ENCODE results near the gene FOXP3. TPM values are rescaled to one million over a fixed set of nuclear protein-coding genes. Genes with fewer than 3 reads are reported as not detected.
"Not testable (repeated sequence)": the region's sequence is repeated elsewhere in the genome, so short reads cannot be mapped to it uniquely, and the experiment has no call there.

Gene FOXP3
- 10 to 100 TPM; 14.6 to 15.4 TPM for total RNA-seq

DNA sequence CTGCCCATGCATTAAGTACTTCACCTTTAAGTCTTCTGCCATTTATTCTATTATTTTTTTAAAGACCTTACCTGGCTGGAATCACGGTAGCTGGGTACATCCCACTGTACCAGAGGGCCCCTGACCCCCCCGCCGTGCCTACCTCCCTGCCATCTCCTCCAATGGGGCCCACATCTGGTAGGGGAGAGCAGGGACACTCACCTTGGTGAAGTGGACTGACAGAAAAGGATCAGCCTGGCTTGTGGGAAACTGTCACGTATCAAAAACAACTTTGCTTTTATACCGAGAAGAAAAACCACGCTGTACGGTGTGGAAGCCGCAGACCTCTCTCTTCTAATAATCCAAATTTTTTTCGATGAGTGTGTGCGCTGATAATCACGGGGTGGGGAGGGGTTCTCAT lies at the start of gene FOXP3:
FOXP3 (minus strand) TSS at position 251 of the 400 bp plus-strand sequence. CDS start 6,205 bp downstream, outside the sequence.
- no peaks in the 10 kb centered on the region for H3K9me3 Mint-ChIP-seq (ENCODE audit: insufficient read depth)
- CTCF ChIA-PET: no interaction called here
- POLR2A ChIA-PET: interaction anchor here (0.6 kb wide), 1 partner anchor 8 kb away, joined by 3 read pairs; no protein-coding TSS in a partner anchor
- no peak for ATAC-seq
- H3K27ac Mint-ChIP-seq: peak within 1 kb of the TSS; percentile 68
- H3K4me3 Mint-ChIP-seq: peak within 1 kb of the TSS; percentile 73
- H3K27me3 Mint-ChIP-seq (ENCODE audit: low read depth): no peaks in the 10 kb centered on the region
- DNase-seq: no peak
- H3K36me3 Mint-ChIP-seq (ENCODE audit: low read depth): peaks cover 3% of the 10 kb centered on the region
- H3K4me1 Mint-ChIP-seq (ENCODE audit: low read depth): peaks cover 47% of the 10 kb centered on the region

- ATAC-seq (no peak), DNase-seq (no peak)
- ChIA-PET CTCF (no interaction called here), POLR2A (no interaction called here)
- Mint-ChIP-seq H3K9me3 (ENCODE audit: insufficient read depth) (no peaks in the 10 kb centered on the region), H3K4me1 (ENCODE audit: low read depth) (peaks cover 22% of the 10 kb centered on the region), H3K27me3 (ENCODE audit: low read depth) (no peaks in the 10 kb centered on the region), H3K4me3 (no peak overlapping the region), H3K36me3 (ENCODE audit: low read depth) (no peaks in the 10 kb centered on the region), H3K27ac (no peak overlapping the region)
Measured at GRCh38 chrX:49312176-49312575, 47.7 kb upstream of the FOXP3 start.

GRCh38 chrX:49310371-49310770 lies 45.9 kb upstream of the FOXP3 start:
- no peak overlapping the region for H3K27ac Mint-ChIP-seq
- CTCF ChIA-PET: interaction anchor here (1.2 kb wide), 1 partner anchor 18 kb away, joined by 5 read pairs; no protein-coding TSS in a partner anchor
- POLR2A ChIA-PET: no interaction called here

GRCh38 chrX:49309401-49309981 lies 45.0 kb upstream of the FOXP3 start:
- CTCF ChIA-PET: interaction anchor here (1.0 to 1.2 kb wide), 2 partner anchors 18 to 40 kb away, joined by 3 to 5 read pairs; no protein-coding TSS in a partner anchor
- H3K27me3 Mint-ChIP-seq (ENCODE audit: low read depth): no peaks in the 10 kb centered on the region
- peak overlapping the region; percentile 90 for H3K27ac Mint-ChIP-seq
- no peaks in the 10 kb centered on the region for H3K36me3 Mint-ChIP-seq (ENCODE audit: low read depth)
- H3K4me1 Mint-ChIP-seq (ENCODE audit: low read depth): peaks cover 22% of the 10 kb centered on the region
- ATAC-seq (peak; percentile 73), DNase-seq (peak; percentile 22)
- POLR2A ChIA-PET: no interaction called here
- H3K9me3 Mint-ChIP-seq (ENCODE audit: insufficient read depth): no peaks in the 10 kb centered on the region
- H3K4me3 Mint-ChIP-seq: peak overlapping the region; percentile 69

More at GRCh38 chrX:49310371-49310770, 45.9 kb upstream of the FOXP3 start:
- no peaks in the 10 kb centered on the region for H3K9me3 Mint-ChIP-seq (ENCODE audit: insufficient read depth)
- H3K36me3 Mint-ChIP-seq (ENCODE audit: low read depth): no peaks in the 10 kb centered on the region
- H3K27me3 Mint-ChIP-seq (ENCODE audit: low read depth): no peaks in the 10 kb centered on the region
- H3K4me3 Mint-ChIP-seq: no peak overlapping the region
- DNase-seq: no peak
- no peak for ATAC-seq
- H3K4me1 Mint-ChIP-seq (ENCODE audit: low read depth): peaks cover 22% of the 10 kb centered on the region

GRCh38 chrX:49308604-49309269 lies 44.2 kb upstream of the FOXP3 start:
- peak; percentile 50 for DNase-seq
- Mint-ChIP-seq H3K9me3 (ENCODE audit: insufficient read depth) (no peaks in the 10 kb centered on the region), H3K27ac (peak overlapping the region; percentile 90), H3K4me3 (peak overlapping the region; percentile 69), H3K36me3 (ENCODE audit: low read depth) (no peaks in the 10 kb centered on the region), H3K27me3 (ENCODE audit: low read depth) (no peaks in the 10 kb centered on the region), H3K4me1 (ENCODE audit: low read depth) (peaks cover 22% of the 10 kb centered on the region)
- ChIA-PET CTCF (interaction anchor here (1.0 kb wide), 1 partner anchor 40 kb away, joined by 3 read pairs; no protein-coding TSS in a partner anchor), POLR2A (interaction anchor here (1.1 kb wide), 1 partner anchor 35 kb away, joined by 3 read pairs; no protein-coding TSS in a partner anchor)
- peak; percentile 82 for ATAC-seq

- H3K27me3 Mint-ChIP-seq (ENCODE audit: low read depth); H3K27ac Mint-ChIP-seq; DNase-seq; H3K4me3 Mint-ChIP-seq; H3K36me3 Mint-ChIP-seq (ENCODE audit: low read depth); H3K9me3 Mint-ChIP-seq (ENCODE audit: insufficient read depth); POLR2A ChIA-PET; ATAC-seq; CTCF ChIA-PET: not testable (repeated sequence)
- H3K4me1 Mint-ChIP-seq (ENCODE audit: low read depth): peaks cover 22% of the 10 kb centered on the region
Measured at GRCh38 chrX:49307775-49308174, 43.3 kb upstream of the FOXP3 start.

DNA sequence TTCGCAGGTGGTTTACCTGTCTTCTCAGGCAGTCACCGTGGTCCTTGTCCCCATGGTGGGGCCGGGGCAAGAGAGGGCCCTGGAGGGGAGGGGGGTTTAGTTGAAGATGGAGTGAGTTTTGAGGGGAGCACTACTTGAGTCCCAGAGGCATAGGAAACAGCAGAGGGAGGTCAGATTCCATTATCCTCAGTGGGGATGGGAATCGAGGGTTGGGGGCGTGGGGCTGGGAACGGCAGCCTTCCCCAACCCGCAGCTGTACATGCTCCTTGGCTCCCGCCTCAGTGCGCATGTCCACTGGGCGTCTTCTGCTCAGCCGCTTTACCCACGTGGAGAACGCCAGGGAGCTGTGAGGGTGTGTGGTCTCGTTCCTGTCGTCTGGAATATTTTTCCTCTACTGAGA lies 38.8 kb upstream of the FOXP3 start, which contains the start of gene GAGE10:
GAGE10 (plus strand) TSS at position 301 of the 400 bp plus-strand sequence. CDS start 1,214 bp downstream, outside the sequence.
- Mint-ChIP-seq H3K4me1 (ENCODE audit: low read depth) (peaks cover 2% of the 10 kb centered on the region), H3K4me3 (no peak within 1 kb of the TSS), H3K27ac (no peak within 1 kb of the TSS), H3K36me3 (ENCODE audit: low read depth) (no peaks in the 10 kb centered on the region), H3K27me3 (ENCODE audit: low read depth) (no peaks in the 10 kb centered on the region), H3K9me3 (ENCODE audit: insufficient read depth) (no peaks in the 10 kb centered on the region)
- CTCF ChIA-PET: no interaction called here
- POLR2A ChIA-PET: no interaction called here
- DNase-seq (no peak), ATAC-seq (no peak)

- Mint-ChIP-seq H3K27ac (no peak overlapping the region), H3K36me3 (ENCODE audit: low read depth) (no peaks in the 10 kb centered on the region), H3K4me1 (ENCODE audit: low read depth) (no peaks in the 10 kb centered on the region), H3K4me3 (no peak overlapping the region), H3K27me3 (ENCODE audit: low read depth) (peaks cover 8% of the 10 kb centered on the region), H3K9me3 (ENCODE audit: insufficient read depth) (no peaks in the 10 kb centered on the region)
- ChIA-PET CTCF (no interaction called here), POLR2A (no interaction called here)
- DNase-seq (no peak), ATAC-seq (no peak)
Measured at GRCh38 chrX:49300703-49301102, 36.2 kb upstream of the FOXP3 start.

DNA sequence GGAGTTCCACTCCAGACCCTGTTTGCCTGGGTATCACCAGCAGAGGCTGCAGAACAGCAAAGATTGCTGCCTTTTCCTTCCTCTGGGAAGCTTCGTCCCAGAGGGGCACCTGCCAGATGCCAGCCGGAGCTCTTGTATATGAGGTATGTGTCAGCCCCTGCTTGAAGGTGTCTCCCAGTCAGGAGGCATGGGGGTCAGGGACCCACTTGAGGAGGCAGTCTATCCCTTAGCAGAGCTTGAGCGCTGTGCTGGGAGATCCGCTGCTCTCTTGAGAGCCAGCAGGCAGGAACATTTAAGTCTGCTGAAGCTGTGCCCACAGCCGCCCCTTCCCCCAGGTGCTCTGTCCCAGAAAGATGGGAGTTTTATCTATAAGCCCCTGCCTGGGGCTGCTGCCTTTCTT lies 34.8 kb upstream of the FOXP3 start:
- H3K4me1 Mint-ChIP-seq (ENCODE audit: low read depth); H3K27me3 Mint-ChIP-seq (ENCODE audit: low read depth); ATAC-seq; H3K36me3 Mint-ChIP-seq (ENCODE audit: low read depth); POLR2A ChIA-PET; H3K9me3 Mint-ChIP-seq (ENCODE audit: insufficient read depth); H3K4me3 Mint-ChIP-seq; H3K27ac Mint-ChIP-seq; DNase-seq; CTCF ChIA-PET: not testable (repeated sequence)

GRCh38 chrX:49292400-49293362 lies 28.2 kb upstream of the FOXP3 start:
- Mint-ChIP-seq H3K4me1 (ENCODE audit: low read depth) (peaks cover 29% of the 10 kb centered on the region), H3K27me3 (ENCODE audit: low read depth) (peaks cover 8% of the 10 kb centered on the region), H3K36me3 (ENCODE audit: low read depth) (peaks cover 1% of the 10 kb centered on the region), H3K4me3 (no peak overlapping the region), H3K27ac (peak overlapping the region; percentile 48), H3K9me3 (ENCODE audit: insufficient read depth) (no peaks in the 10 kb centered on the region)
- ChIA-PET CTCF (interaction anchor here (0.7 to 1.7 kb wide), 6 partner anchors 11 to 228 kb away, joined by 3 to 5 read pairs (median 3); no protein-coding TSS in a partner anchor), POLR2A (no interaction called here)
- DNase-seq: no peak
- ATAC-seq: no peak

DNA sequence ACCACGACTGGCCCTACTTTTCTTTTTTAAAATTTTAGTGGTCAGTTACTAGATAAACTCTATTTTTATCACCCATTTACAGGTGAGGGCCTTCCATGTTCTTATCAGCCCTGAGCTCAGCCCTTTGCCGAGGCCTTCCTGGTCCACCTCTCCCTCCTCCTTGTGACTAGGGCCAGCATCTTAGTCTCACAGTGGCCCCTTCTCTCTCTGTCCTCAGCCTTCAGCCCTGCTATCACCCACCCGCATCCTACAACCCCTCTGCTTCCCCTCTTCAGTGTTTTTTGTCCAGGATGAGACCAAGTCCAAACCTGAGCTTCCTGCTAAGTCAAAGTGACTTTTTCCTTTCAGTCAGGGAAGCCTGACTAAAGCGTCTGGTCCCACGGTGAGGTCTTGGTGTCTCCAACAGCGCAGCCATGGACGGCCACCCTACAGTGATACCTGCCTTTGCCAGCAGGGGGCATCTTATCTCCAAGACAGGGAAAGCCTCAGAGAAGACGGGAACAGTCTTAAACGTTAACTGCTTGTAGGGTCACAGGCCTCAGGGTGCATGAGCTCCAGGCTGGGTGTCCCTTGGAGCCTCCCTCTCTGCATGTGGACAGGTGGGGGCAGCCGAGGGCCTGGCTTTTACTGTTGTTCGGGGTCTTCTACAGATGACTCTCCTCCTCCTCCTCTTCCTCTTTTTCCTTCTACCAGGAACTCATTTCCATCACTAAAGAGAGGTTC lies 27.3 kb upstream of the FOXP3 start:
- ChIA-PET CTCF (interaction anchor here (0.8 to 1.9 kb wide), 7 partner anchors 10 to 462 kb away, joined by 3 to 8 read pairs (median 4); no protein-coding TSS in a partner anchor), POLR2A (interaction anchor here (0.6 kb wide), 1 partner anchor 671 kb away, joined by 4 read pairs; no protein-coding TSS in a partner anchor)
- peak; percentile 80 for DNase-seq
- Mint-ChIP-seq H3K27ac (peak overlapping the region; percentile 48), H3K4me3 (no peak overlapping the region), H3K4me1 (ENCODE audit: low read depth) (peaks cover 37% of the 10 kb centered on the region), H3K9me3 (ENCODE audit: insufficient read depth) (no peaks in the 10 kb centered on the region), H3K36me3 (ENCODE audit: low read depth) (peaks cover 7% of the 10 kb centered on the region), H3K27me3 (ENCODE audit: low read depth) (peaks cover 8% of the 10 kb centered on the region)
- ATAC-seq: peak; percentile 91

Data from activated CD8-positive, alpha-beta T cell treated with anti-CD3 and anti-CD28 coated beads, Interleukin-2, amount 10 ng/mL, durations not matched to agents 7 days and 5 days (primary cell).